H1 (cell line): ENCODE data around the gene OR56A3. TPM values are rescaled to one million over a fixed set of nuclear protein-coding genes. Genes with fewer than 3 reads are reported as not detected.

ENCODE experiments used
- CTCF ChIA-PET: fragments of 300-600 bp; sonication (Branson Sonifier 250); formaldehyde crosslinking; loops from one replicate; lab custom pipeline; 2021; ENCODE audit not compliant: partially characterized antibody; lab: Charles Lee
- POLR2A ChIA-PET: fragments of 300-600 bp; sonication (Branson Sonifier 250); formaldehyde crosslinking; loops from one replicate; lab custom pipeline; 2021; ENCODE audit warnings: inconsistent platforms; ENCODE audit not compliant: partially characterized antibody; lab: Charles Lee
- DNase-seq, 2 experiments: peaks; one replicate each; pipeline versions ENCODE4 v3.0.0 to v3.0.0-alpha.2; 2010 to 2022; ENCODE audit warnings: low spot score in 2 of 2, low read depth in 1 of 2, mixed read lengths in 1 of 2
- FAIRE-seq: peaks from 2 replicates; lab custom pipeline; 2011; peaks lifted over from hg19 to GRCh38; lab: Jason Lieb, UNC
- H2AFZ ChIP-seq: 2 replicates; pipeline ENCODE4 v1.8.1; 2012; ENCODE audit warnings: low read length, inconsistent platforms
- H2AK5ac ChIP-seq: 2 replicates; pipeline ENCODE4 v1.6.1; 2013; ENCODE audit warnings: low read depth, low read length
- H2BK120ac ChIP-seq: replicated peaks from 2 replicates; pipeline ENCODE3; 2013; ENCODE audit warnings: low read depth, low read length, inconsistent platforms
- H2BK12ac ChIP-seq: 2 replicates; pipeline ENCODE4 v1.6.1; 2013; ENCODE audit warnings: low read depth, low read length
- H2BK15ac ChIP-seq: 2 replicates; pipeline ENCODE4 v1.6.1; 2013; ENCODE audit warnings: low read length
- H2BK20ac ChIP-seq: 2 replicates; pipeline ENCODE4 v1.6.1; 2013; ENCODE audit warnings: low read length
- H2BK5ac ChIP-seq: 2 replicates; pipeline ENCODE4 v1.6.1; 2013; ENCODE audit warnings: low read depth, low read length
- H3K14ac ChIP-seq: 2 replicates; pipeline ENCODE4 v1.6.1; 2013; ENCODE audit warnings: inconsistent platforms; ENCODE audit not compliant: insufficient read length
- H3K18ac ChIP-seq: 2 replicates; pipeline ENCODE4 v1.6.1; 2013; ENCODE audit warnings: low read length; ENCODE audit errors: extremely low read depth
- H3K23ac ChIP-seq: 2 replicates; pipeline ENCODE4 v1.6.1; 2013; ENCODE audit warnings: inconsistent platforms; ENCODE audit not compliant: insufficient read length
- H3K23me2 ChIP-seq: 2 replicates; pipeline ENCODE4 v1.6.1; 2013; ENCODE audit warnings: low read depth, low read length
- H3K27ac ChIP-seq: 2 replicates; pipeline ENCODE4 v1.6.1; 2011; ENCODE audit warnings: low read depth, low read length, inconsistent platforms
- H3K27me3 ChIP-seq, 4 experiments: replicated peaks in 1 of 4; 1 replicate in 1 of 4; 2 replicates in 3 of 4; pipeline versions ENCODE4 v1.6.1 to v1.8.1; 2011 to 2013; ENCODE audit warnings: low read length in 3 of 4, mild to moderate bottlenecking in 3 of 4, inconsistent platforms in 2 of 4, mixed read lengths in 2 of 4, moderate library complexity in 1 of 4; ENCODE audit not compliant: control insufficient read depth in 3 of 4, insufficient read depth in 3 of 4; ENCODE audit errors: extremely low read depth in 1 of 4
- H3K36me3 ChIP-seq, 4 experiments: 2 replicates each; pipeline versions ENCODE4 v1.6.1 to v1.8.1; 2011 to 2013; ENCODE audit warnings: mild to moderate bottlenecking in 4 of 4, low read length in 3 of 4, moderate library complexity in 2 of 4, control low read depth in 1 of 4, inconsistent platforms in 1 of 4; ENCODE audit not compliant: insufficient read depth in 4 of 4, control insufficient read depth in 2 of 4
- H3K4ac ChIP-seq: replicated peaks from 2 replicates; pipeline ENCODE3; 2013; ENCODE audit warnings: low read length, low read depth, mixed read lengths, inconsistent platforms; ENCODE audit not compliant: insufficient read length
- H3K4me1 ChIP-seq, 4 experiments: replicated peaks in 1 of 4; 1 replicate in 1 of 4; 2 replicates in 3 of 4; pipeline versions ENCODE4 v1.6.1 to v1.8.1; 2011 to 2013; ENCODE audit warnings: low read length in 3 of 4, inconsistent platforms in 2 of 4, mixed read lengths in 1 of 4; ENCODE audit not compliant: insufficient read depth in 4 of 4, control insufficient read depth in 3 of 4
- H3K4me2 ChIP-seq, 2 experiments: 2 replicates each; pipeline versions ENCODE4 v1.6.1 to v1.8.1; 2011 to 2013; ENCODE audit warnings: low read depth in 2 of 2, low read length in 2 of 2, control low read depth in 1 of 2, inconsistent platforms in 1 of 2, mild to moderate bottlenecking in 1 of 2; ENCODE audit not compliant: insufficient read depth in 1 of 2
- H3K4me3 ChIP-seq, 4 experiments: fragments of 200-600, 300-600 bp in 1 of 4; sonication (generic), shearing (Covaris generic), sonication (Bioruptor Twin) in 1 of 4; 2 replicates each; pipeline versions ENCODE4 v1.5.1 to v1.8.1; 2011 to 2016; ENCODE audit warnings: low read length in 4 of 4, low read depth in 3 of 4, control low read depth in 2 of 4, inconsistent platforms in 2 of 4, mild to moderate bottlenecking in 2 of 4, mixed read lengths in 1 of 4, moderate library complexity in 1 of 4; ENCODE audit not compliant: insufficient read depth in 2 of 4; ENCODE audit errors: extremely low read depth in 1 of 4
- H3K56ac ChIP-seq: replicated peaks from 2 replicates; pipeline ENCODE3; 2013; ENCODE audit warnings: low read depth, mild to moderate bottlenecking, mixed read lengths, low read length, inconsistent platforms; ENCODE audit not compliant: insufficient read length
- H3K79me1 ChIP-seq: 2 replicates; pipeline ENCODE4 v1.6.1; 2013; ENCODE audit warnings: low read depth, low read length, control low read depth
- H3K79me2 ChIP-seq, 2 experiments: 2 replicates each; pipeline versions ENCODE4 v1.6.1 to v1.8.1; 2012 to 2013; ENCODE audit warnings: low read length in 2 of 2, mild to moderate bottlenecking in 2 of 2, inconsistent platforms in 1 of 2; ENCODE audit not compliant: insufficient read depth in 2 of 2, control insufficient read depth in 1 of 2
- H3K9ac ChIP-seq, 4 experiments: replicated peaks in 1 of 4; 1 replicate in 1 of 4; 2 replicates in 3 of 4; pipeline versions ENCODE4 v1.6.1 to v1.8.1; 2011 to 2013; ENCODE audit warnings: low read depth in 3 of 4, low read length in 3 of 4, control low read depth in 2 of 4, mild to moderate bottlenecking in 2 of 4, moderate library complexity in 2 of 4, inconsistent platforms in 1 of 4; ENCODE audit errors: extremely low read depth in 1 of 4
- H3K9me3 ChIP-seq, 2 experiments: 2 replicates each; pipeline versions ENCODE4 v1.6.1 to v1.8.1; 2012 to 2013; ENCODE audit warnings: mild to moderate bottlenecking in 2 of 2, moderate library complexity in 2 of 2, control low read depth in 1 of 2, inconsistent platforms in 1 of 2, low read depth in 1 of 2, low read length in 1 of 2, mixed read lengths in 1 of 2; ENCODE audit not compliant: insufficient read depth in 2 of 2
- H4K20me1 ChIP-seq, 2 experiments: replicated peaks in 1 of 2; 2 replicates each; pipeline versions ENCODE3 to v1.8.1; 2011 to 2013; ENCODE audit warnings: inconsistent platforms in 2 of 2, low read length in 2 of 2, mild to moderate bottlenecking in 1 of 2; ENCODE audit not compliant: insufficient read depth in 2 of 2, control insufficient read depth in 1 of 2
- H4K5ac ChIP-seq: 2 replicates; pipeline ENCODE4 v1.6.1; 2013; ENCODE audit warnings: low read length, low read depth, mixed read lengths, inconsistent platforms; ENCODE audit not compliant: insufficient read length
- H4K8ac ChIP-seq: 2 replicates; pipeline ENCODE4 v1.8.0; 2013; ENCODE audit warnings: mild to moderate bottlenecking, moderate library complexity, low read length, inconsistent platforms; ENCODE audit not compliant: insufficient read depth; ENCODE audit errors: extremely low read depth
- H4K91ac ChIP-seq: replicated peaks from 2 replicates; pipeline ENCODE3; 2013; ENCODE audit warnings: low read length, mixed read lengths, inconsistent platforms; ENCODE audit not compliant: insufficient read length
- ASH2L ChIP-seq: fragments of 200-600, 300-600 bp; sonication (generic); IDR thresholded peaks from one replicate; pipeline ENCODE4 v1.7.1; 2017; ENCODE audit warnings: low read length
- CHD1 ChIP-seq: IDR thresholded peaks from 2 replicates; pipeline ENCODE4 v1.6.1; 2012; ENCODE audit warnings: low read depth, low read length, improper control_type of control experiment
- EP300 ChIP-seq, 2 experiments: IDR thresholded peaks; 1 replicate in 1 of 2; 2 replicates in 1 of 2; pipeline ENCODE4 v1.6.1; 2011 to 2012; ENCODE audit warnings: low read depth in 2 of 2, low read length in 2 of 2, mild to moderate bottlenecking in 2 of 2, borderline replicate concordance in 1 of 2, inconsistent platforms in 1 of 2, moderate library complexity in 1 of 2
- GABPA ChIP-seq: IDR thresholded peaks from 2 replicates; pipeline ENCODE4 v1.6.1; 2011; ENCODE audit warnings: mild to moderate bottlenecking, low read length, moderate library complexity, borderline replicate concordance; ENCODE audit not compliant: insufficient read depth
- HDAC2 ChIP-seq, 2 experiments: fragments of 300-600 bp in 1 of 2; sonication (generic) in 1 of 2; IDR thresholded peaks; 2 replicates each; pipeline ENCODE4 v1.6.1; 2011 to 2012; ENCODE audit warnings: low read depth in 2 of 2, low read length in 2 of 2, mild to moderate bottlenecking in 2 of 2, moderate library complexity in 2 of 2, borderline replicate concordance in 1 of 2, inconsistent platforms in 1 of 2
- NRF1 ChIP-seq: IDR thresholded peaks from 2 replicates; pipeline ENCODE4 v1.6.1; 2011; ENCODE audit warnings: mild to moderate bottlenecking, low read depth, low read length, improper control_type of control experiment
- RAD21 ChIP-seq, 2 experiments: IDR thresholded peaks in 1 of 2; conservative IDR thresholded peaks in 1 of 2; 2 replicates each; pipeline ENCODE4 v1.6.1; 2011; ENCODE audit warnings: low read depth in 2 of 2, low read length in 2 of 2, improper control_type of control experiment in 1 of 2, inconsistent platforms in 1 of 2, mild to moderate bottlenecking in 1 of 2, moderate library complexity in 1 of 2
- SIRT6 ChIP-seq: IDR thresholded peaks from one replicate; pipeline ENCODE4 v1.7.1; 2012; ENCODE audit warnings: low read length, inconsistent platforms
- ZNF274 ChIP-seq: IDR thresholded peaks from 2 replicates; pipeline ENCODE4 v1.7.0; 2012; ENCODE audit warnings: low read length, borderline replicate concordance; ENCODE audit errors: extremely low read depth
- WGBS, 2 experiments: shearing (Covaris generic) in 1 of 2; methylation state at CpG; one replicate each; pipeline versions ENCODE4 v1.1.6 to v1.1.7; 2013 to 2015; ENCODE audit warnings: low lambda C conversion rate in 2 of 2, mixed read lengths in 2 of 2, inconsistent platforms in 1 of 2, low coverage in 1 of 2, missing lambda C conversion rate in 1 of 2; ENCODE audit not compliant: insufficient replicate concordance in 2 of 2, insufficient coverage in 1 of 2, insufficient read length in 1 of 2; ENCODE audit errors: extremely low coverage in 1 of 2, missing lambda C conversion rate in 1 of 2; 5-methylcytosine and 5-hydroxymethylcytosine counted together
- polyA plus RNA-seq, 7 experiments: library from polyadenylated mRNA; depleted of rRNA in 3 of 7; stranded (reverse) in 5 of 7; unstranded in 2 of 7; fragments of >200 nt in 5 of 7; fragments of 200-250 nt in 2 of 7; gene quantifications; 1 replicate in 5 of 7; 2 replicates in 1 of 7; 4 replicates in 1 of 7; pipeline versions ENCODE4 v1.2.1 to v1.2.3, GENCODE V29; 2011 to 2013; ENCODE audit warnings: missing spikeins in 2 of 7, mixed read lengths in 2 of 7
- total RNA-seq: library from RNA; stranded (reverse); fragmentation: NEBNext Ultra II Directional; extraction: Animal tissue kit (Norgen Biotek cat#: 25700); gene quantifications from 2 replicates; pipeline ENCODE4 v1.2.1, GENCODE V29; 2021

Gene OR56A3
- total and polyA plus RNA-seq, 2 of the 8 experiments (the other 6 are each of a cell fraction or from before 2014, with no cell fraction given) = not detected

GRCh38 chr11:5929571-5930368 lies 12.3 kb upstream of the OR56A3 start:
- Histone ChIP-seq H3K36me3 (no peaks in the 10 kb centered on the region), H3K23me2 (0 out of 2 replicates have a peak, but pooled peaks cover 1% of the 10 kb centered on the region), H4K20me1 (no peaks in the 10 kb centered on the region), H3K14ac (no peak overlapping the region), H3K27ac (no peak overlapping the region), H3K4me2 (no peak overlapping the region), H3K9ac (no peak overlapping the region), H3K79me1 (no peaks in the 10 kb centered on the region), H2BK15ac (no peak overlapping the region), H3K4me3 (no peak overlapping the region), H2BK12ac (no peak overlapping the region), H3K56ac (no peak overlapping the region), H4K5ac (no peak overlapping the region), H2BK5ac (no peak overlapping the region), H2BK120ac (no peak overlapping the region), H2AFZ (no peak overlapping the region), H4K91ac (no peak overlapping the region), H4K8ac (no peak overlapping the region), H3K79me2 (no peaks in the 10 kb centered on the region), H3K23ac (no peak overlapping the region), H3K9me3 (peaks cover 0 to 10% of the 10 kb centered on the region in 2 experiments; a peak in 2 of 4 replicates), H2AK5ac (no peak overlapping the region), H3K4me1 (no peaks in the 10 kb centered on the region), H3K4ac (no peak overlapping the region), H3K27me3 (no peaks in the 10 kb centered on the region; a peak in 2 of 7 replicates), H3K18ac (no peak overlapping the region), H2BK20ac (no peak overlapping the region)
- FAIRE-seq = no peak
- CTCF ChIA-PET = no interaction called here
- POLR2A ChIA-PET = no interaction called here
- 95 to 100% methylated on average over 1 to 31 of the region's 31 CpGs for WGBS, 2 experiments
- no peak for DNase-seq
- TF ChIP-seq HDAC2 (IDR thresholded peaks at IDR 0.05; ENCODE audit: borderline replicate concordance in 1 of 2, low read depth in 2 of 2, low read length in 2 of 2) = no peak
- TF ChIP-seq SIRT6 = no peak
- TF ChIP-seq NRF1 = no peak
- no peak for TF ChIP-seq ZNF274
- no peak for TF ChIP-seq EP300 (IDR thresholded peaks at IDR 0.05; ENCODE audit: borderline replicate concordance in 1 of 2, low read depth in 2 of 2, low read length in 2 of 2)
- TF ChIP-seq RAD21 (IDR thresholded peaks at IDR 0.05 in 1 of 2, conservative IDR thresholded peaks at IDR 0.05 in 1 of 2; ENCODE audit: low read depth in 2 of 2, low read length in 2 of 2) = no peak
- TF ChIP-seq GABPA = no peak
- no peak for TF ChIP-seq CHD1
- TF ChIP-seq ASH2L = no peak
